AG09309 (cell line): ENCODE data around the gene HRC.

Experiments used
- DNase-seq: peaks from one replicate; pipeline ENCODE4 v3.0.0-alpha.2; 2010; ENCODE audit warnings: low read depth
- H3K4me3 ChIP-seq: 2 replicates; pipeline ENCODE4 v1.5.1; 2011; ENCODE audit warnings: mild to moderate bottlenecking, low read depth, low read length, moderate library complexity; ENCODE audit not compliant: control insufficient read depth
- TF ChIP-seq, protein P1 (sequence below): IDR thresholded peaks from 2 replicates; pipeline ENCODE4 v1.5.1; 2011; ENCODE audit warnings: mild to moderate bottlenecking, low read depth, low read length, inconsistent platforms; ENCODE audit not compliant: insufficient read depth, control insufficient read depth; ENCODE audit errors: missing control alignments

HRC gene

GRCh38 chr19:49180659-49181058 is 25.5 kb upstream of the HRC start:
- DNase-seq = no peak
- TF ChIP-seq, protein P1, sequence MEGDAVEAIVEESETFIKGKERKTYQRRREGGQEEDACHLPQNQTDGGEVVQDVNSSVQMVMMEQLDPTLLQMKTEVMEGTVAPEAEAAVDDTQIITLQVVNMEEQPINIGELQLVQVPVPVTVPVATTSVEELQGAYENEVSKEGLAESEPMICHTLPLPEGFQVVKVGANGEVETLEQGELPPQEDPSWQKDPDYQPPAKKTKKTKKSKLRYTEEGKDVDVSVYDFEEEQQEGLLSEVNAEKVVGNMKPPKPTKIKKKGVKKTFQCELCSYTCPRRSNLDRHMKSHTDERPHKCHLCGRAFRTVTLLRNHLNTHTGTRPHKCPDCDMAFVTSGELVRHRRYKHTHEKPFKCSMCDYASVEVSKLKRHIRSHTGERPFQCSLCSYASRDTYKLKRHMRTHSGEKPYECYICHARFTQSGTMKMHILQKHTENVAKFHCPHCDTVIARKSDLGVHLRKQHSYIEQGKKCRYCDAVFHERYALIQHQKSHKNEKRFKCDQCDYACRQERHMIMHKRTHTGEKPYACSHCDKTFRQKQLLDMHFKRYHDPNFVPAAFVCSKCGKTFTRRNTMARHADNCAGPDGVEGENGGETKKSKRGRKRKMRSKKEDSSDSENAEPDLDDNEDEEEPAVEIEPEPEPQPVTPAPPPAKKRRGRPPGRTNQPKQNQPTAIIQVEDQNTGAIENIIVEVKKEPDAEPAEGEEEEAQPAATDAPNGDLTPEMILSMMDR = no peak
- H3K4me3 ChIP-seq = no peak overlapping the region

GRCh38 chr19:49173198-49173597 is 18.0 kb upstream of the HRC start:
- DNase-seq = no peak
- TF ChIP-seq, protein P1 = no peak
- no peak overlapping the region for H3K4me3 ChIP-seq

DNA sequence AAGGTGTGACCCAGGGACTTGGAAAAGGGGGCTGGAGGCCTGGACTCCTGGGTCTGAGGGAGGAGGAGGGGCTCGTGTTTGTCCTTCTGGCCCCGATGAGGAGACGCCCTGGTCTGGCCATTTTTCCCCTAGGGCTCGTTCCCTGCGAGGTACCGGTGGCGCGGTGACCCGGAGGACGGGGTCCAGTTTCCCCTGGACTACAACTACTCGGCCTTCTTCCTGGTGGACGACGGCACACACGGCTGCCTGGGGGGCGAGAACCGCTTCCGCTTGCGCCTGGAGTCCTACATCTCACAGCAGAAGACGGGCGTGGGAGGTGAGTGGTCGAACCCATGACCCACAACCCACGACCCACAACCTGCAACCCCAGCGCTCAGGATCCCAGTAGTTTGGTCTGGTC is 13.2 kb upstream of the HRC start:
- TF ChIP-seq, protein P1 = no peak
- no peak overlapping the region for H3K4me3 ChIP-seq
- no peak for DNase-seq

GRCh38 chr19:49167857-49168409 is 12.7 kb upstream of the HRC start:
- no peak overlapping the region for H3K4me3 ChIP-seq
- TF ChIP-seq, protein P1 = no peak
- no peak for DNase-seq

DNA sequence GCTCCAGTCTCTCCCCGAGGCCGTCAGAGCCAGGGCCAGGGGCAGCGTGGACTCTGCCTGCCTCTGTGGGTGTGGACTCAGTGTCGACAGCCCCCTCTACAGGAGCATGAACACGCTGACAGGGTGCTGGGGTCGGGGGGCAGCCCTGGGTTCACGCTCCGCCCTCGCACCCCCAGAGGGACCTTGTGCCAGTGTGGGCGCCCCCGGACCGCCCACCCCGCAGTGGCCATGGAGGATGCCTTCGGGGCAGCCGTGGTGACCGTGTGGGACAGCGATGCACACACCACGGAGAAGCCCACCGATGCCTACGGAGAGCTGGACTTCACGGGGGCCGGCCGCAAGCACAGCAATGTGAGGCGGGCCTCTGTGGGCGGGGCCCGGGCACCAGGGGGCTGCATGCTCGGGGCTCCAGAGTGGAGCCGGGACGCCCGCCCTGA is 10.7 kb upstream of the HRC start:
- DNase-seq = no peak
- no peak overlapping the region for H3K4me3 ChIP-seq
- TF ChIP-seq, protein P1 = no peak

GRCh38 chr19:49165111-49165750 is 10.0 kb upstream of the HRC start:
- no peak overlapping the region for H3K4me3 ChIP-seq
- TF ChIP-seq, protein P1 = no peak
- DNase-seq = no peak

DNA sequence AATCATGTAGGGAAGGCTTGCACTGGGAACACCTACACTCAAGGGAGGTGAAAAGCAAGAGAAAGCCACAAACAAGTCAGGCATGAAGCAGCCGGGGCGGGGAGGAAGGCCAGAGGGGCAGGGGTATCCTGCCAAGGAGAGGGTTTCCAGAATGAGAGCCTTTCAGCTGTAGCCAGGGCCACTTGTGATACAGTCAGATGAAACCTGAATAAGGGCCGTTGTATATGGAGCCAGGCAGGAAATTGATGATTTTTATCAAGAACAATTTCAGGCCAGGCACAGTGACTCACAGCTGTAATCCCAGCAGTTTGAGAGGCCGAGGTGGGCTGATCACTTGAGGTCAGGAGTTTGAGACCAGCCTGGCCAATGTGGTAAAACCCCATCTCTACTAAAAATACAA is 6.8 kb upstream of the HRC start:
- TF ChIP-seq, protein P1 = no peak
- no peak for DNase-seq
- H3K4me3 ChIP-seq = no peak overlapping the region
